ENCODE results near the gene ZNF516.

Gene ZNF516

GRCh38 chr18:76428396-76429261, 66.4 kb downstream of the ZNF516 start:
- TF ChIP-seq NFIC (IDR thresholded peaks at IDR 0.05) (no peak), ZBTB7A (IDR thresholded peaks at IDR 0.05; ENCODE audit: low read depth) (no peak), TEAD4 (IDR thresholded peaks at IDR 0.05) (no peak), USF1 (IDR thresholded peaks at IDR 0.05) (no peak), TCF12 (IDR thresholded peaks at IDR 0.05; ENCODE audit: low read depth) (no peak), RAD21 (IDR thresholded peaks at IDR 0.05; ENCODE audit: low read depth) (no peak), TAF1 (IDR thresholded peaks at IDR 0.05; ENCODE audit: low read depth) (no peak), REST (IDR thresholded peaks at IDR 0.05; ENCODE audit: low read depth) (no peak), CREB1 (IDR thresholded peaks at IDR 0.05; ENCODE audit: low read depth) (no peak)

- peak; percentile 81 for TF ChIP-seq RAD21 (IDR thresholded peaks at IDR 0.05; ENCODE audit: low read depth)
- TF ChIP-seq USF1 (IDR thresholded peaks at IDR 0.05) = no peak
These were observed 68.2 kb downstream of the ZNF516 start for GRCh38 chr18:76426737-76427305.

- TF ChIP-seq YY1 (IDR thresholded peaks at IDR 0.05; ENCODE audit: low read depth) (no peak), RAD21 (IDR thresholded peaks at IDR 0.05; ENCODE audit: low read depth) (no peak), USF1 (IDR thresholded peaks at IDR 0.05) (no peak)
These were observed 69.6 kb downstream of the ZNF516 start for GRCh38 chr18:76425146-76426131.

- no peak for TF ChIP-seq EP300 (IDR thresholded peaks at IDR 0.05; ENCODE audit: borderline replicate concordance)
- TF ChIP-seq TAF1 (IDR thresholded peaks at IDR 0.05; ENCODE audit: low read depth) = no peak
- TF ChIP-seq CREB1 (IDR thresholded peaks at IDR 0.05; ENCODE audit: low read depth) = no peak
- no peak for TF ChIP-seq MAX (IDR thresholded peaks at IDR 0.05)
- no peak for TF ChIP-seq TCF12 (IDR thresholded peaks at IDR 0.05; ENCODE audit: low read depth)
- TF ChIP-seq EGR1 (IDR thresholded peaks at IDR 0.05) = no peak
- TF ChIP-seq ZBTB7A (IDR thresholded peaks at IDR 0.05; ENCODE audit: low read depth) = no peak
These were observed 72.2 kb downstream of the ZNF516 start for GRCh38 chr18:76422838-76423237.

- TF ChIP-seq RAD21 (IDR thresholded peaks at IDR 0.05; ENCODE audit: low read depth) (no peak), MAX (IDR thresholded peaks at IDR 0.05) (no peak), YY1 (IDR thresholded peaks at IDR 0.05; ENCODE audit: low read depth) (no peak), TEAD4 (IDR thresholded peaks at IDR 0.05) (no peak), REST (IDR thresholded peaks at IDR 0.05; ENCODE audit: low read depth) (no peak), EGR1 (IDR thresholded peaks at IDR 0.05) (no peak)
These were observed 72.9 kb downstream of the ZNF516 start for GRCh38 chr18:76422121-76422520.

GRCh38 chr18:76421685-76422078, 73.4 kb downstream of the ZNF516 start:
- TF ChIP-seq TAF1 (IDR thresholded peaks at IDR 0.05; ENCODE audit: low read depth) (no peak), CREB1 (IDR thresholded peaks at IDR 0.05; ENCODE audit: low read depth) (no peak), REST (IDR thresholded peaks at IDR 0.05; ENCODE audit: low read depth) (no peak), USF1 (IDR thresholded peaks at IDR 0.05) (no peak), RAD21 (IDR thresholded peaks at IDR 0.05; ENCODE audit: low read depth) (no peak)
